Prostate gland (tissue), 2 donors: ENCODE measurements around the gene SMC4. TPM values are rescaled to one million over a fixed set of nuclear protein-coding genes. Genes with fewer than 3 reads are reported as not detected.

Experiments used
- DNase-seq: peaks from one replicate; pipeline ENCODE4 v3.0.0-alpha.2; 2019; ENCODE audit warnings: low spot score
- H3K27ac ChIP-seq, 2 donors: fragments of 200-600 bp; sonication (generic); 2 replicates each; pipeline ENCODE4 v1.5.1; 2017 to 2019
- H3K27me3 ChIP-seq: fragments of 200-600 bp; sonication (generic); replicated peaks from 2 replicates; pipeline ENCODE4 v1.5.1; 2019; ENCODE audit not compliant: insufficient read depth
- H3K36me3 ChIP-seq, 2 donors: fragments of 200-600 bp; sonication (generic); 1 replicate in 1 of 2; 2 replicates in 1 of 2; pipeline versions ENCODE4 v1.5.1 to v1.8.1; 2017 to 2019
- H3K4me1 ChIP-seq: fragments of 200-600 bp; sonication (generic); replicated peaks from 2 replicates; pipeline ENCODE4 v1.5.1; 2019
- H3K4me3 ChIP-seq, 2 donors: fragments of 200-600 bp; sonication (generic); 2 replicates each; pipeline ENCODE4 v1.5.1; 2017 to 2019
- H3K9me3 ChIP-seq: fragments of 200-600 bp; sonication (generic); 2 replicates; pipeline ENCODE4 v1.5.1; 2017
- POLR2A ChIP-seq: fragments of 450-650 bp; IDR thresholded peaks from one replicate; pipeline ENCODE4 v1.6.1; 2016; ENCODE audit warnings: antibody characterized with exemption, mild to moderate bottlenecking
- POLR2AphosphoS5 ChIP-seq: sonication (generic); formaldehyde crosslinking; IDR thresholded peaks from one replicate; pipeline ENCODE4 v1.6.1; 2017; ENCODE audit warnings: antibody characterized with exemption
- WGBS: methylation state at CpG from one replicate; pipeline ENCODE4 v1.1.5; 2018; 5-methylcytosine and 5-hydroxymethylcytosine counted together
- intact Hi-C: fragments of 100-400 bp; cut with DNase I; formaldehyde crosslinking; loops from one replicate; pipeline ENCODE4 v1.14.2; 2022
- total RNA-seq, 2 donors: library from RNA; depleted of rRNA; stranded (reverse); fragments of >200 nt; gene quantifications; one replicate each; pipeline ENCODE4 v1.1.0, GENCODE V29; 2016
- TF ChIP-seq, protein P1 (sequence below), 4 experiments: fragments of 200-600 bp in 2 of 4; fragments of 450-650 bp in 2 of 4; sonication (generic) in 2 of 4; IDR thresholded peaks; 1 replicate in 3 of 4; 2 replicates in 1 of 4; pipeline ENCODE4 v1.5.1; 2016 to 2019; ENCODE audit warnings: antibody characterized with exemption in 4 of 4, mild to moderate bottlenecking in 2 of 4, moderate library complexity in 2 of 4

Gene SMC4
- total RNA-seq, 2 donors from 2014 or later, result 13.8 to 40.4 TPM

DNA sequence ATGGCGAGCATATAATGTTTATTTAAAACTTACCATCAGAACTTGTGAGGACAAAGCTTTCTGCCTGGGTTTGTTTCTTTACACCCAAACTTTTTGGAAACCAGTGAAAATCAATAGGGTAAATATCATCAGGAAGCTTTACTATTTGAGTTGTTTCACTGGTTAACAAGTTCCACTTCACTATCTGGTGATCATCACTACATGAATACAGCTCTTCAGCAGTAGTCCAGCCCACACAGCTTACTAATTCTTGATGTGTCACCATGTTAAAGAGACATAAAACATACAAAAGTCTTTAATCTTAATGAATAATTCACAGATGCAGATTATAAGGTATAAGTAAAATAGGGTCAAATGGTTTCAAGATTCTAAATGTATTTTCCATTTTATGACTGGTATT is 18.0 kb upstream of the SMC4 start:
- WGBS, result 98% methylated on average over 1 of the region's 1 CpG
- intact Hi-C loops, result no loop called here
- TF ChIP-seq POLR2A (no peak), POLR2AphosphoS5 (no peak)
- TF ChIP-seq, protein P1, sequence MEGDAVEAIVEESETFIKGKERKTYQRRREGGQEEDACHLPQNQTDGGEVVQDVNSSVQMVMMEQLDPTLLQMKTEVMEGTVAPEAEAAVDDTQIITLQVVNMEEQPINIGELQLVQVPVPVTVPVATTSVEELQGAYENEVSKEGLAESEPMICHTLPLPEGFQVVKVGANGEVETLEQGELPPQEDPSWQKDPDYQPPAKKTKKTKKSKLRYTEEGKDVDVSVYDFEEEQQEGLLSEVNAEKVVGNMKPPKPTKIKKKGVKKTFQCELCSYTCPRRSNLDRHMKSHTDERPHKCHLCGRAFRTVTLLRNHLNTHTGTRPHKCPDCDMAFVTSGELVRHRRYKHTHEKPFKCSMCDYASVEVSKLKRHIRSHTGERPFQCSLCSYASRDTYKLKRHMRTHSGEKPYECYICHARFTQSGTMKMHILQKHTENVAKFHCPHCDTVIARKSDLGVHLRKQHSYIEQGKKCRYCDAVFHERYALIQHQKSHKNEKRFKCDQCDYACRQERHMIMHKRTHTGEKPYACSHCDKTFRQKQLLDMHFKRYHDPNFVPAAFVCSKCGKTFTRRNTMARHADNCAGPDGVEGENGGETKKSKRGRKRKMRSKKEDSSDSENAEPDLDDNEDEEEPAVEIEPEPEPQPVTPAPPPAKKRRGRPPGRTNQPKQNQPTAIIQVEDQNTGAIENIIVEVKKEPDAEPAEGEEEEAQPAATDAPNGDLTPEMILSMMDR (IDR thresholded peaks at IDR 0.05), result no peak
- Histone ChIP-seq H3K27me3 (no peaks in the 10 kb centered on the region), H3K9me3 (no peaks in the 10 kb centered on the region), H3K27ac (no peak overlapping the region), H3K36me3 (no peaks in the 10 kb centered on the region), H3K4me1 (no peaks in the 10 kb centered on the region), H3K4me3 (no peak overlapping the region)
- DNase-seq, result no peak

DNA sequence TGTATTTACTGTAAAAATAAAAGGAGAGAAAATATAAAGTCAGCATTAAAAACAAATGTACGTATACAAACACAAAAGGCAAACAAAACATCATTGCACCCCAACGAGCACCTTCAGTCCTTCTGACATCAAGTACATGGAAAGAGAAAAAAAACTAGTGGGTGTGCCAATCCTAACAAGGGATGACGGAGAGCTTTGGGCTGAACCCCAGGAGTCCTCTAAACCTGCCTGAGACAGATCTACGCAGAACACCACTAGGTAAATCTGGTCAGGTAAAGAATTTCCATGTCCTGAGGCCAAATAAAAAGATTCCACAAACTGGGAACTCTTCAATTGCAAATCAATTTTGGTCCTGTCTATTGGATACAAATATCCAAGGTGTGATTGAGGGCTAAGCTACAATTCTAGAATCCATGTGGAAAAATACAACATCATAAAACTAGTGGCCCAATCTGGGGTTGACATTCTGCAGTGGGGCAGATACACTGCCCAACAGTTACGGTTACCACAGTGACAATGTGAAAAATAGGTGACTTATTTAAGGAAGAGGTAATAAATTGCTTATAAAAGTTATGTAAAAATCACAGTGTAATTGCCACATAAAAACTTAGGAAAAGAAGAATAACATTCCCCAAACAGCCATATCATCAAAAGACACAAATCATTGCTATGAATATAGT is 14.7 kb upstream of the SMC4 start:
- Histone ChIP-seq H3K36me3 (no peaks in the 10 kb centered on the region), H3K4me3 (no peak overlapping the region), H3K27me3 (no peaks in the 10 kb centered on the region), H3K9me3 (no peaks in the 10 kb centered on the region), H3K4me1 (no peaks in the 10 kb centered on the region), H3K27ac (no peak overlapping the region)
- 78% methylated on average over 5 of the region's 5 CpGs for WGBS
- intact Hi-C loops, result no loop called here
- TF ChIP-seq, protein P1 (IDR thresholded peaks at IDR 0.05), result no peak
- no peak for TF ChIP-seq POLR2A
- no peak for TF ChIP-seq POLR2AphosphoS5
- DNase-seq, result no peak

DNA sequence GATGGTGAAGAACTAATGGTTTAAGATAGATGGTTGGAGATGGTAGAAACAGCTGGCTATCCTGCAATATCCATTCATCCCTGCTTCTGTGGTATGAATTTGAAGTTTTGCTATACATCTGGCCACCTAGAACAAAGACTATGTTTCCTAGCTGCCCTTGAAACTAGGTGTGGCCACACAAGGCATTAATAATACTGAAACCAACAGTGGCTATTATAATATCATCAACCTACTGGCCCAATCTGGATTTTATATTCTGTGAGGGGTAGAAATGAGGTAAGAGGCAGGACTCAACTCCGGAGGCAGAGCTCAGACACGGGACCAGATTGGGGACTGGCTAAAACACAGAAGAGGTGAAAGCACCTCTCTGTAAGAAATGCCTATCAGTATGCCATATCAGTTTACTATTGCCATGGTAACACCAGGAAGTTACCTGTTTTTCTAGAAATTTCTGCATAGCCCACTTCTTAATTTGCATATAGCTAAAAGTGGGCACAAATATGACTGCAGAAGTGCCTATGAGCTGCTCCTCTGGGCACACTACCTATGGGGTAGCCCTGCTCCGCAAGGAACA is 8.8 kb upstream of the SMC4 start:
- 89% methylated on average over 3 of the region's 3 CpGs for WGBS
- intact Hi-C loops, result no loop called here

DNA sequence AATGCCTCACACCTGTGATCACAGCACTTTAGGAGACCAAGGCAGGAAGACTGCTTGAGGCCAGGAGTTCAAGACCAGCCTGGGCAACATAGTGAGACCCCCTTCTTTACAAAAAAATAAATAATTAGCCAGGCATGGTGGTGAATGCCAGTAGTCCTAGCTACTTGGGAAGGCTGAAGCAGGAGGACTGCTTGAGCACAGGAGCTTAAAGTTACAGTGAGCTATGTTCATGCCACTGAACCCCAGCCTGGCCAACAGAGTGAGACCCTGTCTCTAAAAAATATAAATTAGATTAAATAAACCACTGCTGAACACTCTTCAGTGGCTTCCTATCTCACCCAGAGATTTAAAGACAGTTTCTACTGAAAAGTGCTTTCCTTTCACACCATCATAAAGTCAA is 6.7 kb upstream of the SMC4 start:
- Histone ChIP-seq H3K4me1 (no peaks in the 10 kb centered on the region), H3K9me3 (no peaks in the 10 kb centered on the region), H3K4me3 (no peak overlapping the region), H3K36me3 (no peaks in the 10 kb centered on the region), H3K27me3 (no peaks in the 10 kb centered on the region), H3K27ac (no peak overlapping the region)
- intact Hi-C loops, result no loop called here
- TF ChIP-seq, protein P1 (IDR thresholded peaks at IDR 0.05), result no peak
- TF ChIP-seq POLR2AphosphoS5 (no peak), POLR2A (no peak)
- DNase-seq, result no peak

More for the DNA sequence above, 8.8 kb upstream of the SMC4 start:
- no peaks in the 10 kb centered on the region for H3K4me1 ChIP-seq
- no peaks in the 10 kb centered on the region for H3K27me3 ChIP-seq
- no peak for TF ChIP-seq POLR2A
- TF ChIP-seq POLR2AphosphoS5, result no peak
- TF ChIP-seq, protein P1 (IDR thresholded peaks at IDR 0.05), result no peak
- H3K36me3 ChIP-seq, result no peaks in the 10 kb centered on the region
- DNase-seq, result no peak
- H3K27ac ChIP-seq, result no peak overlapping the region
- H3K9me3 ChIP-seq, result no peaks in the 10 kb centered on the region
- H3K4me3 ChIP-seq, result no peak overlapping the region
